CD4-positive, alpha-beta T cell (primary cell): ENCODE results near the gene SNF8. TPM values are rescaled to one million over a fixed set of nuclear protein-coding genes. Genes with fewer than 3 reads are reported as not detected.

Experiments
- ATAC-seq: fragments of 200-7000 bp; cut with Tn5 transposase; one replicate; pipeline ENCODE4 v1.10.0; 2022; ENCODE audit warnings: mild to moderate bottlenecking; ENCODE audit not compliant: poor library complexity
- CTCF ChIA-PET: fragments of 350-600 bp; sonication (Branson Sonifier 250); formaldehyde crosslinking; loops from one replicate; lab custom pipeline; 2021; ENCODE audit warnings: antibody characterized with exemption, inconsistent platforms; lab: Charles Lee
- POLR2A ChIA-PET: fragments of 350-600 bp; sonication (Branson Sonifier 250); formaldehyde crosslinking; loops from one replicate; lab custom pipeline; 2021; ENCODE audit warnings: antibody characterized with exemption, inconsistent platforms; lab: Charles Lee
- DNase-seq, 14 experiments: peaks; one replicate each; pipeline ENCODE4 v3.0.0-alpha.2; 2013 to 2020; ENCODE audit warnings: mixed read lengths in 2 of 14
- H3K27ac ChIP-seq, 2 donors: one replicate each; pipeline versions ENCODE4 v1.5.1 to v1.7.0; 2013; ENCODE audit warnings: low read length in 2 of 2, low read depth in 1 of 2, mild to moderate bottlenecking in 1 of 2
- H3K27me3 ChIP-seq, 2 experiments: 1 replicate in 1 of 2; 2 replicates in 1 of 2; pipeline versions ENCODE4 v1.6.1 to v1.7.0; 2013; ENCODE audit warnings: low read length in 2 of 2, control low read depth in 1 of 2, mild to moderate bottlenecking in 1 of 2, moderate library complexity in 1 of 2; ENCODE audit not compliant: insufficient read depth in 2 of 2, control insufficient read depth in 1 of 2
- H3K36me3 ChIP-seq: one replicate; pipeline ENCODE4 v1.6.1; 2013; ENCODE audit warnings: low read length, control low read depth; ENCODE audit not compliant: insufficient read depth
- H3K4me1 ChIP-seq: one replicate; pipeline ENCODE4 v1.6.1; 2013; ENCODE audit warnings: low read length, control low read depth; ENCODE audit not compliant: insufficient read depth
- H3K4me3 ChIP-seq: one replicate; pipeline ENCODE4 v1.5.1; 2013; ENCODE audit warnings: mild to moderate bottlenecking, low read length, moderate library complexity
- H3K9me3 ChIP-seq, 2 experiments: 1 replicate in 1 of 2; 2 replicates in 1 of 2; pipeline versions ENCODE4 v1.6.1 to v1.7.0; 2013; ENCODE audit warnings: low read length in 2 of 2, mild to moderate bottlenecking in 2 of 2, control low read depth in 1 of 2, moderate library complexity in 1 of 2; ENCODE audit not compliant: control insufficient read depth in 1 of 2, insufficient read depth in 1 of 2
- H3K27ac Mint-ChIP-seq: one replicate; pipeline ENCODE4 v1.8.0; 2020; ENCODE audit warnings: mixed read lengths
- H3K27me3 Mint-ChIP-seq: one replicate; pipeline ENCODE4 v1.8.0; 2021; ENCODE audit warnings: mixed read lengths
- H3K36me3 Mint-ChIP-seq: one replicate; pipeline ENCODE4 v1.8.0; 2021; ENCODE audit warnings: low read depth, mixed read lengths
- H3K4me1 Mint-ChIP-seq: one replicate; pipeline ENCODE4 v1.8.0; 2021; ENCODE audit warnings: low read depth, mixed read lengths
- H3K4me3 Mint-ChIP-seq: one replicate; pipeline ENCODE4 v1.8.0; 2020; ENCODE audit warnings: mild to moderate bottlenecking, mixed read lengths
- H3K9me3 Mint-ChIP-seq: one replicate; pipeline ENCODE4 v1.8.0; 2020; ENCODE audit warnings: mixed read lengths
- CTCF ChIP-seq: fragments of 200-600 bp; IDR thresholded peaks from one replicate; pipeline ENCODE4 v1.8.0; 2022; ENCODE audit warnings: antibody characterized with exemption, mild to moderate bottlenecking
- intact Hi-C, 2 experiments: fragments of 100-400 bp; cut with DNase I in 1 of 2; cut with micrococcal nuclease in 1 of 2; formaldehyde crosslinking; loops; one replicate each; pipeline versions ENCODE4 v1.15.1 to v1.9.0; 2023 to 2025; cut with DNase I, micrococcal nuclease
- polyA plus RNA-seq, 2 donors: library from polyadenylated mRNA; unstranded; fragments of 120-200 nt; gene quantifications; one replicate each; pipeline ENCODE4 v1.2.1, GENCODE V29; 2013
- total RNA-seq, 174 experiments: library from RNA in 2 of 174; stranded (reverse) in 2 of 174; gene quantifications; one replicate each; pipeline ENCODE4 v1.2.3 and lab custom pipeline; 2021 to 2026

Gene SNF8
- total RNA-seq (10 to 100 TPM; 53.8 to 57.4 TPM), total RNA-seq (lab: John Stamatoyannopoulos, UW) (24.9 to 94.5 (median 35.6) reads per million in 172 experiments)
- 84.7 TPM for polyA plus RNA-seq (2013, experiment 1 of 2)
- polyA plus RNA-seq (2013, experiment 2 of 2): 73.9 TPM

GRCh38 chr17:48944515-48945260, at the start of gene SNF8:
SNF8 (minus strand) TSS chr17:48944842; CDS start chr17:48944734, 108 bp downstream.
- peaks cover 14% of the 10 kb centered on the region for H3K4me1 Mint-ChIP-seq
- H3K36me3 ChIP-seq: peaks cover 24% of the 10 kb centered on the region
- peaks cover 38% of the 10 kb centered on the region for H3K36me3 Mint-ChIP-seq
- peak within 1 kb of the TSS; percentile 99 for H3K4me3 Mint-ChIP-seq
- H3K27ac ChIP-seq: peak within 1 kb of the TSS; percentile 81 to 85
- peaks cover 31% of the 10 kb centered on the region for H3K4me1 ChIP-seq
- H3K9me3 ChIP-seq: no peaks in the 10 kb centered on the region
- DNase-seq: peak; percentile 81 to 94 (median 90)
- intact Hi-C loops: loop anchor here (1.0 to 10.0 kb wide), 5 partner anchors 36 to 470 kb away; partner anchors contain the start of genes ATP5MC1 (in 1 of the 2), IGF2BP1 (in 1 of the 2), PHB1 (in 1 of the 2) and UBE2Z (in 1 of the 2)
- peak; percentile 93 for ATAC-seq
- H3K27me3 Mint-ChIP-seq: no peaks in the 10 kb centered on the region
- H3K27me3 ChIP-seq: no peaks in the 10 kb centered on the region
- peak within 1 kb of the TSS; percentile 99 for H3K4me3 ChIP-seq
- no peak for TF ChIP-seq CTCF
- peak within 1 kb of the TSS; percentile 95 for H3K27ac Mint-ChIP-seq
- no peaks in the 10 kb centered on the region for H3K9me3 Mint-ChIP-seq
- ChIA-PET CTCF (interaction anchor here (1.2 kb wide), 1 partner anchor 37 kb away, joined by 3 read pairs; no protein-coding TSS in a partner anchor), POLR2A (interaction anchor here (0.5 to 2.3 kb wide), 14 partner anchors 14 to 1049 kb away, joined by 3 to 23 read pairs (median 4); partner anchors contain the start of genes ATP5MC1, SP2 and UBE2Z)

GRCh38 chr17:48993951-48994350, 49.3 kb upstream of the SNF8 start:
- CTCF ChIA-PET: no interaction called here
- intact Hi-C loops: loop anchor here in 1 of 2 experiments (10.0 kb wide), 1 partner anchor 49 kb away; the partner anchor contains the start of gene SNF8

More at GRCh38 chr17:48993951-48994350, 49.3 kb upstream of the SNF8 start:
- POLR2A ChIA-PET: no interaction called here
- TF ChIP-seq CTCF: no peak
- Histone ChIP-seq H3K4me1 (peaks cover 36% of the 10 kb centered on the region), H3K4me3 (no peak overlapping the region), H3K36me3 (no peaks in the 10 kb centered on the region), H3K9me3 (peaks cover 0 to 33% of the 10 kb centered on the region in 2 experiments), H3K27ac (no peak overlapping the region), H3K27me3 (peaks cover 57 to 75% of the 10 kb centered on the region in 2 experiments)
- Mint-ChIP-seq H3K27ac (no peak overlapping the region), H3K9me3 (no peaks in the 10 kb centered on the region), H3K4me3 (no peak overlapping the region), H3K36me3 (no peaks in the 10 kb centered on the region), H3K27me3 (peaks cover 84% of the 10 kb centered on the region), H3K4me1 (peaks cover 34% of the 10 kb centered on the region)
- DNase-seq (no peak), ATAC-seq (no peak)
